Right atrium auricular region (tissue), 2 donors: Measurements from ENCODE around the gene C2orf74. TPM values are rescaled to one million over a fixed set of nuclear protein-coding genes. Genes with fewer than 3 reads are reported as not detected.

ENCODE experiments used
- DNase-seq: peaks from one replicate; pipeline ENCODE4 v3.0.0-alpha.2; 2019; ENCODE audit warnings: low spot score
- H3K27ac ChIP-seq, 2 donors: fragments of 200-600 bp; sonication (generic); 1 replicate in 1 of 2; 2 replicates in 1 of 2; pipeline ENCODE4 v1.5.1; 2016 to 2019
- H3K27me3 ChIP-seq, 2 donors: fragments of 200-600 bp; sonication (generic); one replicate each; pipeline versions ENCODE4 v1.5.1 to v1.6.0; 2017 to 2019
- H3K36me3 ChIP-seq: fragments of 200-600 bp; sonication (generic); one replicate; pipeline ENCODE4 v1.5.1; 2016
- H3K4me1 ChIP-seq, 2 donors: fragments of 200-600 bp; sonication (generic); one replicate each; pipeline versions ENCODE4 v1.5.1 to v1.6.0; 2017 to 2019
- H3K4me3 ChIP-seq, 2 donors: fragments of 200-600 bp; sonication (generic); 1 replicate in 1 of 2; 2 replicates in 1 of 2; pipeline ENCODE4 v1.5.1; 2017 to 2019; ENCODE audit warnings: mild to moderate bottlenecking in 1 of 2, moderate library complexity in 1 of 2
- H3K9me3 ChIP-seq, 2 donors: fragments of 200-600 bp; sonication (generic); one replicate each; pipeline ENCODE4 v1.5.1; 2019
- total RNA-seq, 2 donors: library from RNA; depleted of rRNA; stranded (reverse); fragments of >200 nt; gene quantifications; one replicate each; pipeline ENCODE4 v1.1.0, GENCODE V29; 2016
- TF ChIP-seq, protein P1 (sequence below), 2 donors: fragments of 200-600 bp; sonication (generic); IDR thresholded peaks; one replicate each; pipeline ENCODE4 v1.5.1; 2019; ENCODE audit warnings: antibody characterized with exemption in 2 of 2

Gene C2orf74
- total RNA-seq, 2 donors from 2014 or later = 28.0 to 51.3 TPM

DNA sequence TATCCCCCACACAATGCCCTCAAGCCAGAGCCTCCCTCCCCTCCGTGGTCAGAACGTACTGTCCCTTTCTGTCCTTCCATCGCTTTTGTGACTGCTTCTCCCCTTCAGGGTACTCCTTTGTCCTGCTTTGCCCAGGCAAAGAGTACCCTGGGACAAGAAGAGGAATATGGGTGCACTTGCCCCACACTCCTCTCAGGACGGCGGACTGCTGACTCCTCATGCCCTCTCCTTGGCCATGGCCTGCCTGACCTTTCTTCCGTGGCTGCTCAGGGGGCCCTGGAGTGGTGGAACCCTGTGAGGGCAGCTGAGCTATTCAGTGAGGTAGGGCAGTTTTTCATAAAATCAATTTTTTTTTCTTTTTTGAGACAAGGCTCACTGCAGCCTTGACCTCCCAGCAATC, 18.7 kb downstream of the C2orf74 start:
- Histone ChIP-seq H3K9me3 (no peaks in the 10 kb centered on the region), H3K4me1 (peaks cover 0 to 48% of the 10 kb centered on the region in 2 donors), H3K4me3 (peak overlapping the region in 1 of 2 donors; percentile 14), H3K36me3 (peaks cover 47% of the 10 kb centered on the region), H3K27me3 (no peaks in the 10 kb centered on the region), H3K27ac (peak overlapping the region; percentile 100)
- DNase-seq = no peak
- TF ChIP-seq, protein P1, sequence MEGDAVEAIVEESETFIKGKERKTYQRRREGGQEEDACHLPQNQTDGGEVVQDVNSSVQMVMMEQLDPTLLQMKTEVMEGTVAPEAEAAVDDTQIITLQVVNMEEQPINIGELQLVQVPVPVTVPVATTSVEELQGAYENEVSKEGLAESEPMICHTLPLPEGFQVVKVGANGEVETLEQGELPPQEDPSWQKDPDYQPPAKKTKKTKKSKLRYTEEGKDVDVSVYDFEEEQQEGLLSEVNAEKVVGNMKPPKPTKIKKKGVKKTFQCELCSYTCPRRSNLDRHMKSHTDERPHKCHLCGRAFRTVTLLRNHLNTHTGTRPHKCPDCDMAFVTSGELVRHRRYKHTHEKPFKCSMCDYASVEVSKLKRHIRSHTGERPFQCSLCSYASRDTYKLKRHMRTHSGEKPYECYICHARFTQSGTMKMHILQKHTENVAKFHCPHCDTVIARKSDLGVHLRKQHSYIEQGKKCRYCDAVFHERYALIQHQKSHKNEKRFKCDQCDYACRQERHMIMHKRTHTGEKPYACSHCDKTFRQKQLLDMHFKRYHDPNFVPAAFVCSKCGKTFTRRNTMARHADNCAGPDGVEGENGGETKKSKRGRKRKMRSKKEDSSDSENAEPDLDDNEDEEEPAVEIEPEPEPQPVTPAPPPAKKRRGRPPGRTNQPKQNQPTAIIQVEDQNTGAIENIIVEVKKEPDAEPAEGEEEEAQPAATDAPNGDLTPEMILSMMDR (IDR thresholded peaks at IDR 0.05) = no peak

DNA sequence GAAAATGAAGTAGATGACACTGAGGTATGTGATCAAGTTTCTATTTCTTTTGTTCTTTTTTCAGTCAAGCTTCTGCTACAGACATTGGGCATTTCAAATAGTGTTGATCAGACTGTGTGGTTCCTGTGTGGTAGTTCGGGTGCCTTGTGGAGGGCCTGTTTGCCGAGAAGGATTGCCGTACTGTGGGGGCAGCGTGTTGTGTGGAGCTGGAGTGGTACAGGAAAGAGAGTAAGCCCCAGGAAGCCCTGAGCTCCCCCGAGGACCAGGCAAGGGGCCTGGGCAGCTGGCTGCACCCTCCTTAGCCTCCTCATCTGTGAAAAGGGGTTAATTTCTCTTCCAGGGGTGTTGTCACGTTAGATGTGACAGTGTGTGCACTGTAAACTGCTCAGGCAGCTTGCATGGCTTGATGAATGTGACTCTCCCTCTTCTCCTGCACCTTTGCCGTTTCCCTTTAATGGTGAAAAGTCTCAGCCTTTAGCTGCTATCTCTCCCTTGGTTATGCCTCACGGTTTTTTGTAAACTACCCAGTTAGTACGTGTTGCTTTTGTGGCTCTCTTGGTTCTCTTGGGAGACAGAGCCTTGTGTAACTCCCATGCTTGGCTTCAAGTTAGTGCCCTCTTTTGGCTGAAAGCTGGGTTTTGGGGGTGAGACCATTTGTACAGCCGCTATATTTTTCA, 19.5 kb downstream of the C2orf74 start:
- H3K4me3 ChIP-seq = no peak overlapping the region

DNA sequence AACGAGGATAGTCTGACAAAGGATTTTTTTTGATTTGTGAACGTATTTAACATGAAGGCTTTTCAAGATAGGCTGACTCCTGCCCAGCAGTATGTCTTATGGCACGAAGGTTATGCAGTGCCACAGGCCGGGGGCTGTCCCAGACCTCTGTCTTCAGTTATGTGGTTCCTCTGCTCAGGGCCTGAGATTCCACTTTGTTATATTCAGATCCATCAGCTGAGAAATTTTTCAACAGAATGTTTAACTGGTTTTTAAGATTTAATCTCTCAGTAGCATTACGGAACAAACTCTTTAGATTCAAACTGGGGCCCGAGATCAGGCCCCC, 20.0 kb downstream of the C2orf74 start:
- no peak overlapping the region for H3K4me3 ChIP-seq
- H3K27ac ChIP-seq = no peak overlapping the region
- DNase-seq = no peak
- peaks cover 0 to 44% of the 10 kb centered on the region in 2 donors for H3K4me1 ChIP-seq
- no peaks in the 10 kb centered on the region for H3K9me3 ChIP-seq
- H3K36me3 ChIP-seq = peaks cover 61% of the 10 kb centered on the region
- no peaks in the 10 kb centered on the region for H3K27me3 ChIP-seq
- TF ChIP-seq, protein P1 (IDR thresholded peaks at IDR 0.05) = no peak

More for the DNA sequence above, 19.5 kb downstream of the C2orf74 start:
- Histone ChIP-seq H3K4me1 (peaks cover 0 to 44% of the 10 kb centered on the region in 2 donors), H3K27ac (peak overlapping the region; percentile 100), H3K36me3 (peaks cover 56% of the 10 kb centered on the region), H3K9me3 (no peaks in the 10 kb centered on the region), H3K27me3 (no peaks in the 10 kb centered on the region)
- TF ChIP-seq, protein P1 (IDR thresholded peaks at IDR 0.05) = no peak
- DNase-seq = no peak

GRCh38 chr2:61183795-61184194, 21.8 kb downstream of the C2orf74 start:
- TF ChIP-seq, protein P1 (IDR thresholded peaks at IDR 0.05) = no peak

GRCh38 chr2:61184263-61184662, 22.3 kb downstream of the C2orf74 start:
- TF ChIP-seq, protein P1 (IDR thresholded peaks at IDR 0.05) = no peak

More at GRCh38 chr2:61183795-61184194, 21.8 kb downstream of the C2orf74 start:
- Histone ChIP-seq H3K9me3 (no peaks in the 10 kb centered on the region), H3K27me3 (no peaks in the 10 kb centered on the region), H3K4me1 (peaks cover 0 to 34% of the 10 kb centered on the region in 2 donors), H3K36me3 (peaks cover 78% of the 10 kb centered on the region), H3K4me3 (no peak overlapping the region), H3K27ac (no peak overlapping the region)
- no peak for DNase-seq

More at GRCh38 chr2:61184263-61184662, 22.3 kb downstream of the C2orf74 start:
- no peak overlapping the region for H3K4me3 ChIP-seq
- DNase-seq = no peak
- no peaks in the 10 kb centered on the region for H3K27me3 ChIP-seq
- peaks cover 0 to 30% of the 10 kb centered on the region in 2 donors for H3K4me1 ChIP-seq
- H3K36me3 ChIP-seq = peaks cover 83% of the 10 kb centered on the region
- no peak overlapping the region for H3K27ac ChIP-seq
- H3K9me3 ChIP-seq = no peaks in the 10 kb centered on the region
